ENCODE data around the gene LY6G6F.

Gene LY6G6F

GRCh38 chr6:31723980-31724691, 17.5 kb downstream of the LY6G6F start:
- DNase-seq (ENCODE audit: low spot score), result no peak

- no peak for DNase-seq (ENCODE audit: low spot score)
Observed at GRCh38 chr6:31725502-31726350, 19.1 kb downstream of the LY6G6F start.

- no peak for DNase-seq (ENCODE audit: low spot score)
Observed at GRCh38 chr6:31727034-31727716, 20.5 kb downstream of the LY6G6F start.

- DNase-seq (ENCODE audit: low spot score), result no peak
Observed at GRCh38 chr6:31727717-31728671, 21.3 kb downstream of the LY6G6F start.

- no peak for DNase-seq (ENCODE audit: low spot score)
Observed at GRCh38 chr6:31728767-31729514, 22.3 kb downstream of the LY6G6F start, which contains the start of gene DDAH2. TSS of gene DDAH2 (minus strand) at chr6:31729299. CDS start at chr6:31729161, 138 bp downstream.

- DNase-seq (ENCODE audit: low spot score), result peak; percentile 88
Observed at GRCh38 chr6:31729515-31729978, 22.9 kb downstream of the LY6G6F start.

- peak; percentile 92 for DNase-seq (ENCODE audit: low spot score)
Observed at GRCh38 chr6:31729979-31730630, 23.4 kb downstream of the LY6G6F start.

- no peak for DNase-seq (ENCODE audit: low spot score)
Observed at GRCh38 chr6:31730631-31731086, 24.0 kb downstream of the LY6G6F start.

- DNase-seq (ENCODE audit: low spot score), result no peak
Observed at GRCh38 chr6:31732029-31732428, 25.4 kb downstream of the LY6G6F start.

GRCh38 chr6:31733734-31734133, 27.1 kb downstream of the LY6G6F start:
- no peak for DNase-seq (ENCODE audit: low spot score)

- no peak for DNase-seq (ENCODE audit: low spot score)
Observed at GRCh38 chr6:31734247-31734820, 27.7 kb downstream of the LY6G6F start.

GRCh38 chr6:31734821-31735406, 28.2 kb downstream of the LY6G6F start:
- no peak for DNase-seq (ENCODE audit: low spot score)

- no peak for DNase-seq (ENCODE audit: low spot score)
Observed at GRCh38 chr6:31736021-31736767, 29.5 kb downstream of the LY6G6F start, which contains the start of gene CLIC1. TSS of gene CLIC1 (minus strand) at chr6:31736530. CDS start at chr6:31736300, 230 bp downstream.

GRCh38 chr6:31736768-31737314, 30.2 kb downstream of the LY6G6F start:
- DNase-seq (ENCODE audit: low spot score), result no peak

GRCh38 chr6:31737315-31737990, 30.8 kb downstream of the LY6G6F start:
- no peak for DNase-seq (ENCODE audit: low spot score)

GRCh38 chr6:31737991-31738979, 31.6 kb downstream of the LY6G6F start:
- DNase-seq (ENCODE audit: low spot score), result no peak

Measured in D341Med (cell line).